A673 (cell line): ENCODE measurements around the gene HIBCH. TPM values are rescaled to one million over a fixed set of nuclear protein-coding genes. Genes with fewer than 3 reads are reported as not detected.

Experiments used
- BruUV-seq: library from RNA; stranded (reverse); fragments of 400-500 nt; replicated peaks from 2 replicates; lab custom pipeline; 2021; lab: Mats Ljungman, UMichigan
- CTCF ChIA-PET: fragments of 300-600 bp; sonication (Branson Sonifier 250); formaldehyde crosslinking; loops from one replicate; lab custom pipeline; 2022; ENCODE audit warnings: antibody characterized with exemption; lab: Charles Lee
- POLR2A ChIA-PET: fragments of 300-600 bp; sonication (Branson Sonifier 250); formaldehyde crosslinking; loops from one replicate; lab custom pipeline; 2022; ENCODE audit warnings: antibody characterized with exemption; ENCODE audit not compliant: low non-redundant PET; lab: Charles Lee
- DNase-seq: peaks from one replicate; pipeline ENCODE4 v3.0.0-alpha.2; 2015; ENCODE audit warnings: low spot score
- H3K27ac ChIP-seq: fragments of 200-600 bp; sonication (generic); 2 replicates; pipeline ENCODE4 v1.5.1; 2016; ENCODE audit warnings: mixed run types, low read depth, mild to moderate bottlenecking, mixed read lengths, antibody characterized with exemption, low read length; ENCODE audit not compliant: poor library complexity, severe bottlenecking
- H3K27me3 ChIP-seq: fragments of 200-600 bp; sonication (generic); replicated peaks from 2 replicates; pipeline ENCODE4 v1.6.1; 2017; ENCODE audit warnings: mixed run types, low read depth, mild to moderate bottlenecking, mixed read lengths, antibody characterized with exemption, low read length; ENCODE audit not compliant: insufficient read depth, poor library complexity
- H3K36me3 ChIP-seq: fragments of 200-600 bp; sonication (generic); 2 replicates; pipeline ENCODE4 v1.6.1; 2016; ENCODE audit warnings: mixed run types, mild to moderate bottlenecking, mixed read lengths, antibody characterized with exemption, low read length; ENCODE audit not compliant: insufficient read depth, poor library complexity, severe bottlenecking
- H3K4me1 ChIP-seq: fragments of 200-600 bp; sonication (generic); 2 replicates; pipeline ENCODE4 v1.6.1; 2017; ENCODE audit warnings: mixed run types, mild to moderate bottlenecking, mixed read lengths, antibody characterized with exemption, low read length; ENCODE audit not compliant: insufficient read depth, poor library complexity, severe bottlenecking
- H3K4me3 ChIP-seq: fragments of 200-600 bp; sonication (generic); 2 replicates; pipeline ENCODE4 v1.5.1; 2016; ENCODE audit warnings: low read depth, mixed run types, mild to moderate bottlenecking, mixed read lengths, low read length; ENCODE audit not compliant: poor library complexity, severe bottlenecking
- H3K9me3 ChIP-seq: fragments of 200-600 bp; sonication (generic); 2 replicates; pipeline ENCODE4 v1.6.1; 2016; ENCODE audit warnings: mixed run types, low read depth, mild to moderate bottlenecking, mixed read lengths, antibody characterized with exemption, low read length; ENCODE audit not compliant: poor library complexity, severe bottlenecking
- EZH2 ChIP-seq: fragments of 200-600 bp; sonication (generic); IDR thresholded peaks from 2 replicates; pipeline ENCODE4 v1.6.1; 2017; ENCODE audit warnings: borderline replicate concordance, low read depth, mild to moderate bottlenecking, mixed read lengths, antibody characterized with exemption, low read length; ENCODE audit not compliant: poor library complexity, severe bottlenecking
- intact Hi-C: fragments of 100-400 bp; cut with micrococcal nuclease; formaldehyde crosslinking; loops from one replicate; pipeline ENCODE4 v1.10.0; 2022; ENCODE audit not compliant: unreplicated experiment
- total RNA-seq: library from RNA; stranded (reverse); gene quantifications from 2 replicates; pipeline ENCODE4 v1.2.3, GENCODE V29; 2021
- TF ChIP-seq, protein P1 (sequence below): fragments of 300-800, 200-600 bp; sonication (generic); conservative IDR thresholded peaks from 2 replicates; pipeline ENCODE4 v1.5.1; 2017; ENCODE audit warnings: low read depth, mild to moderate bottlenecking, antibody characterized with exemption, low read length, moderate library complexity, mixed read lengths

Gene HIBCH
- total RNA-seq, 1 experiment from 2014 or later, result 43.3 TPM

DNA sequence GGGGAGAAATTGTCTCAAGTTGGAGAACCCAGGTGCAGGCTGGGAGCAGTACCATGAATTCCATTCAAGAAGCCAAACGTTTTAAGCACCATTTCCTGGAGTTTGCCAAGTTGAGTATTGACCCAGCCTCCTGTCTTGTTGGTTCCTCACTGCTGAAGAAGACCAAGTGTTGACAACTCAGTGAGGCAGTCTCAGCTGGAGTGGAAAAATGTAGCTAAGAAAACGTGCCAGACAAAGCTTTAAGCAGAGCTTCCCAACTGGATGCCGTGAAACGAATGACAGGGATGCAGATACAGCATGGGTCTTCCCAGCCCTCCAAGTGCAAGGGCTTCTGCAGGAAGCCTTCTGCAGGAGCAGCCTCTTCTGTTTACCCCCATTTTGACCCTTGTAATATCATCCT lies 23.0 kb upstream of the HIBCH start:
- ChIA-PET CTCF (no interaction called here), POLR2A (no interaction called here)
- no peak overlapping the region for H3K4me3 ChIP-seq

DNA sequence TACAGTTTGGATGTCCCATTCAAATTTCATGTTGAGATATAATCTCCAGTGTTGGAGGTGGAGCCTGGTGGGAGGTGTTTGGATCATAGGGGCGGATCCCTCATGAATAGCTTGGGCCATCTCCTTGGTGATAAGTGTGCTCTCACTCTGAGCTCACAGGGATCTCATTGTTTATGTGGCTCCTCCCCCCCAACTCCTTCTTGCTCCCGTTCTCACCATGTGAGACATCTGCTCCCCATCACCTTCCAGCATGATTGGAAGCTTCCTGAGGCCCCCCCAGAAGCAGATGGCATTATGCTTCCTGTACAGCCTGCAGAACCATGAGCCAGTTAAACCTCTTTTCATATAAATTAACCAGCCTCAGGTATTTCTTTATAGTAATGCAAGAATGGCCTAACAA lies 20.7 kb upstream of the HIBCH start:
- DNase-seq, result peak; percentile 68
- Histone ChIP-seq H3K27ac (no peak overlapping the region), H3K4me3 (no peak overlapping the region), H3K4me1 (no peaks in the 10 kb centered on the region), H3K36me3 (no peaks in the 10 kb centered on the region), H3K27me3 (no peaks in the 10 kb centered on the region), H3K9me3 (no peaks in the 10 kb centered on the region)
- TF ChIP-seq, protein P1, sequence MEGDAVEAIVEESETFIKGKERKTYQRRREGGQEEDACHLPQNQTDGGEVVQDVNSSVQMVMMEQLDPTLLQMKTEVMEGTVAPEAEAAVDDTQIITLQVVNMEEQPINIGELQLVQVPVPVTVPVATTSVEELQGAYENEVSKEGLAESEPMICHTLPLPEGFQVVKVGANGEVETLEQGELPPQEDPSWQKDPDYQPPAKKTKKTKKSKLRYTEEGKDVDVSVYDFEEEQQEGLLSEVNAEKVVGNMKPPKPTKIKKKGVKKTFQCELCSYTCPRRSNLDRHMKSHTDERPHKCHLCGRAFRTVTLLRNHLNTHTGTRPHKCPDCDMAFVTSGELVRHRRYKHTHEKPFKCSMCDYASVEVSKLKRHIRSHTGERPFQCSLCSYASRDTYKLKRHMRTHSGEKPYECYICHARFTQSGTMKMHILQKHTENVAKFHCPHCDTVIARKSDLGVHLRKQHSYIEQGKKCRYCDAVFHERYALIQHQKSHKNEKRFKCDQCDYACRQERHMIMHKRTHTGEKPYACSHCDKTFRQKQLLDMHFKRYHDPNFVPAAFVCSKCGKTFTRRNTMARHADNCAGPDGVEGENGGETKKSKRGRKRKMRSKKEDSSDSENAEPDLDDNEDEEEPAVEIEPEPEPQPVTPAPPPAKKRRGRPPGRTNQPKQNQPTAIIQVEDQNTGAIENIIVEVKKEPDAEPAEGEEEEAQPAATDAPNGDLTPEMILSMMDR, result no peak
- TF ChIP-seq EZH2, result no peak
- intact Hi-C loops, result no loop called here
- BruUV-seq, result no TSS peak
- ChIA-PET POLR2A (interaction anchor here (0.7 kb wide), 1 partner anchor 12 kb away, joined by 3 read pairs; no protein-coding TSS in a partner anchor), CTCF (no interaction called here)

More for the DNA sequence above, 23.0 kb upstream of the HIBCH start:
- no peaks in the 10 kb centered on the region for H3K36me3 ChIP-seq
- TF ChIP-seq EZH2, result no peak
- TF ChIP-seq, protein P1, result no peak
- BruUV-seq, result no TSS peak
- intact Hi-C loops, result no loop called here
- no peaks in the 10 kb centered on the region for H3K9me3 ChIP-seq
- DNase-seq, result no peak
- H3K4me1 ChIP-seq, result no peaks in the 10 kb centered on the region
- no peaks in the 10 kb centered on the region for H3K27me3 ChIP-seq
- no peak overlapping the region for H3K27ac ChIP-seq

DNA sequence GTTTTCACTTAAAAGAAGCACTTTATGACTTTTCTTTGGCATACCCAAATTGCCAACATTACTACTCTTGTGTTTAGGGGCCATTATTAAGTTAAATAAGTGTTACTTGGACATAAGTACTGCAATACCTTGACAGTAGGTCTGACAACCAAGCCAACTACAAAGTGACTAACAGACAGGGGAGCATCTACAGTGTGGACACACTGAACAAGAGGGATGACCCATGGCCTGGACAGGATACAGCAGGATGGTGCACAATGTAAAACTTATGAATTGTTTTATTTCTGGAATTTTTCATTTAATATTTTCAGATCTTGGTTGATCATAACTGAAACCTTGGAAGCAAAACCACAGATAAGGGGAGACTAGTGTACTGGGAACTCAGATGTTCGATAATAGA lies 19.8 kb upstream of the HIBCH start:
- DNase-seq, result no peak
- H3K27me3 ChIP-seq, result no peaks in the 10 kb centered on the region
- TF ChIP-seq, protein P1, result no peak
- no peak for TF ChIP-seq EZH2
- BruUV-seq, result no TSS peak
- CTCF ChIA-PET, result interaction anchor here (0.6 to 1.8 kb wide), 2 partner anchors 20 kb away, joined by 5 read pairs; partner anchors contain the start of gene HIBCH
- no peaks in the 10 kb centered on the region for H3K9me3 ChIP-seq
- no peaks in the 10 kb centered on the region for H3K36me3 ChIP-seq
- intact Hi-C loops, result loop anchor here (10.0 kb wide), 1 partner anchor 175 kb away; no protein-coding TSS in a partner anchor
- no peak overlapping the region for H3K4me3 ChIP-seq
- H3K27ac ChIP-seq, result no peak overlapping the region
- H3K4me1 ChIP-seq, result no peaks in the 10 kb centered on the region
- POLR2A ChIA-PET, result no interaction called here
